Kidney glomerular epithelial cell (primary cell): Measurements from ENCODE around the gene POLR3B.
A peak's percentile ranks its signal among the peaks of the same experiment; 100 is the strongest.

Source experiments
- DNase-seq: peaks from one replicate; lab custom pipeline; 2025; lab: John Stamatoyannopoulos, UW

POLR3B gene

GRCh38 chr12:106415134-106415533 is 57.6 kb downstream of the POLR3B start:
- DNase-seq: peak; percentile 45

GRCh38 chr12:106416273-106416672 is 58.7 kb downstream of the POLR3B start:
- peak; percentile 83 for DNase-seq

- DNase-seq: peak; percentile 79
These were observed 60.7 kb downstream of the POLR3B start for GRCh38 chr12:106417926-106418910.

- DNase-seq: no peak
These were observed 61.4 kb downstream of the POLR3B start for GRCh38 chr12:106418970-106419369.

GRCh38 chr12:106423291-106423690 is 65.7 kb downstream of the POLR3B start:
- no peak for DNase-seq

GRCh38 chr12:106425061-106425702 is 67.6 kb downstream of the POLR3B start:
- DNase-seq: no peak

GRCh38 chr12:106427917-106428316 is 70.4 kb downstream of the POLR3B start:
- DNase-seq: no peak

GRCh38 chr12:106428384-106428783 is 70.8 kb downstream of the POLR3B start:
- DNase-seq: no peak

- no peak for DNase-seq
These were observed 71.5 kb downstream of the POLR3B start for GRCh38 chr12:106429043-106429552.

GRCh38 chr12:106429636-106430035 is 72.1 kb downstream of the POLR3B start:
- DNase-seq: no peak

- DNase-seq: no peak
These were observed 74.4 kb downstream of the POLR3B start for GRCh38 chr12:106431839-106432411.

- no peak for DNase-seq
These were observed 75.5 kb downstream of the POLR3B start for GRCh38 chr12:106433055-106433454.

- no peak for DNase-seq
These were observed 77.0 kb downstream of the POLR3B start for GRCh38 chr12:106434526-106434925.

- no peak for DNase-seq
These were observed 78.6 kb downstream of the POLR3B start for GRCh38 chr12:106436164-106436563.

GRCh38 chr12:106442575-106442974 is 85.0 kb downstream of the POLR3B start:
- no peak for DNase-seq

GRCh38 chr12:106445053-106445452 is 87.5 kb downstream of the POLR3B start:
- no peak for DNase-seq

- DNase-seq: no peak
These were observed 88.4 kb downstream of the POLR3B start for GRCh38 chr12:106445959-106446358.

GRCh38 chr12:106446419-106447092 is 89.0 kb downstream of the POLR3B start:
- no peak for DNase-seq

- no peak for DNase-seq
These were observed 94.8 kb downstream of the POLR3B start for GRCh38 chr12:106452309-106452708.

GRCh38 chr12:106455111-106455510 is 97.6 kb downstream of the POLR3B start:
- DNase-seq: no peak

- no peak for DNase-seq
These were observed 101.6 kb downstream of the POLR3B start for GRCh38 chr12:106459124-106459523.

GRCh38 chr12:106459534-106459933 is 102.0 kb downstream of the POLR3B start:
- DNase-seq: no peak
